CD4-positive, alpha-beta T cell (primary cell): ENCODE measurements around the gene ZDHHC20. TPM values are rescaled to one million over a fixed set of nuclear protein-coding genes. Genes with fewer than 3 reads are reported as not detected.

Experiments used
- ATAC-seq: fragments of 200-7000 bp; cut with Tn5 transposase; one replicate; pipeline ENCODE4 v1.10.0; 2022; ENCODE audit warnings: mild to moderate bottlenecking; ENCODE audit not compliant: poor library complexity
- CTCF ChIA-PET: fragments of 350-600 bp; sonication (Branson Sonifier 250); formaldehyde crosslinking; loops from one replicate; lab custom pipeline; 2021; ENCODE audit warnings: antibody characterized with exemption, inconsistent platforms; lab: Charles Lee
- POLR2A ChIA-PET: fragments of 350-600 bp; sonication (Branson Sonifier 250); formaldehyde crosslinking; loops from one replicate; lab custom pipeline; 2021; ENCODE audit warnings: antibody characterized with exemption, inconsistent platforms; lab: Charles Lee
- DNase-seq, 14 experiments: peaks; one replicate each; pipeline ENCODE4 v3.0.0-alpha.2; 2013 to 2020; ENCODE audit warnings: mixed read lengths in 2 of 14
- H3K27ac ChIP-seq, 2 donors: one replicate each; pipeline versions ENCODE4 v1.5.1 to v1.7.0; 2013; ENCODE audit warnings: low read length in 2 of 2, low read depth in 1 of 2, mild to moderate bottlenecking in 1 of 2
- H3K27me3 ChIP-seq, 2 experiments: 1 replicate in 1 of 2; 2 replicates in 1 of 2; pipeline versions ENCODE4 v1.6.1 to v1.7.0; 2013; ENCODE audit warnings: low read length in 2 of 2, control low read depth in 1 of 2, mild to moderate bottlenecking in 1 of 2, moderate library complexity in 1 of 2; ENCODE audit not compliant: insufficient read depth in 2 of 2, control insufficient read depth in 1 of 2
- H3K36me3 ChIP-seq: one replicate; pipeline ENCODE4 v1.6.1; 2013; ENCODE audit warnings: low read length, control low read depth; ENCODE audit not compliant: insufficient read depth
- H3K4me1 ChIP-seq: one replicate; pipeline ENCODE4 v1.6.1; 2013; ENCODE audit warnings: low read length, control low read depth; ENCODE audit not compliant: insufficient read depth
- H3K4me3 ChIP-seq: one replicate; pipeline ENCODE4 v1.5.1; 2013; ENCODE audit warnings: mild to moderate bottlenecking, low read length, moderate library complexity
- H3K9me3 ChIP-seq, 2 experiments: 1 replicate in 1 of 2; 2 replicates in 1 of 2; pipeline versions ENCODE4 v1.6.1 to v1.7.0; 2013; ENCODE audit warnings: low read length in 2 of 2, mild to moderate bottlenecking in 2 of 2, control low read depth in 1 of 2, moderate library complexity in 1 of 2; ENCODE audit not compliant: control insufficient read depth in 1 of 2, insufficient read depth in 1 of 2
- H3K27ac Mint-ChIP-seq: one replicate; pipeline ENCODE4 v1.8.0; 2020; ENCODE audit warnings: mixed read lengths
- H3K27me3 Mint-ChIP-seq: one replicate; pipeline ENCODE4 v1.8.0; 2021; ENCODE audit warnings: mixed read lengths
- H3K36me3 Mint-ChIP-seq: one replicate; pipeline ENCODE4 v1.8.0; 2021; ENCODE audit warnings: low read depth, mixed read lengths
- H3K4me1 Mint-ChIP-seq: one replicate; pipeline ENCODE4 v1.8.0; 2021; ENCODE audit warnings: low read depth, mixed read lengths
- H3K4me3 Mint-ChIP-seq: one replicate; pipeline ENCODE4 v1.8.0; 2020; ENCODE audit warnings: mild to moderate bottlenecking, mixed read lengths
- H3K9me3 Mint-ChIP-seq: one replicate; pipeline ENCODE4 v1.8.0; 2020; ENCODE audit warnings: mixed read lengths
- CTCF ChIP-seq: fragments of 200-600 bp; IDR thresholded peaks from one replicate; pipeline ENCODE4 v1.8.0; 2022; ENCODE audit warnings: antibody characterized with exemption, mild to moderate bottlenecking
- intact Hi-C, 2 experiments: fragments of 100-400 bp; cut with DNase I in 1 of 2; cut with micrococcal nuclease in 1 of 2; formaldehyde crosslinking; loops; one replicate each; pipeline versions ENCODE4 v1.15.1 to v1.9.0; 2023 to 2025; cut with DNase I, micrococcal nuclease
- total RNA-seq, 174 experiments: library from RNA in 2 of 174; stranded (reverse) in 2 of 174; gene quantifications; one replicate each; pipeline ENCODE4 v1.2.3 and lab custom pipeline; 2021 to 2026

Gene ZDHHC20
- total RNA-seq, 2 experiments from 2014 or later, result 62.8 to 65.1 TPM

- H3K9me3 ChIP-seq, result peaks cover 12 to 22% of the 10 kb centered on the region in 2 experiments
- H3K27ac ChIP-seq, result no peak overlapping the region
- TF ChIP-seq CTCF, result no peak
- no peaks in the 10 kb centered on the region for H3K4me1 ChIP-seq
- no peaks in the 10 kb centered on the region for H3K27me3 Mint-ChIP-seq
- H3K9me3 Mint-ChIP-seq, result peaks cover 11% of the 10 kb centered on the region
- H3K4me3 ChIP-seq, result no peak overlapping the region
- H3K27me3 ChIP-seq, result no peaks in the 10 kb centered on the region
- POLR2A ChIA-PET, result no interaction called here
- no peak overlapping the region for H3K27ac Mint-ChIP-seq
- ATAC-seq, result no peak
- no peak overlapping the region for H3K4me3 Mint-ChIP-seq
- no peaks in the 10 kb centered on the region for H3K36me3 ChIP-seq
- CTCF ChIA-PET, result no interaction called here
- H3K4me1 Mint-ChIP-seq, result peaks cover 35% of the 10 kb centered on the region
- peaks cover 64% of the 10 kb centered on the region for H3K36me3 Mint-ChIP-seq
- DNase-seq, result no peak
- intact Hi-C loops, result no loop called here
Observed at GRCh38 chr13:21429211-21429610, 29.9 kb downstream of the ZDHHC20 start.

- no peak overlapping the region for H3K27ac ChIP-seq
- no peak overlapping the region for H3K4me3 Mint-ChIP-seq
- peaks cover 11% of the 10 kb centered on the region for H3K9me3 Mint-ChIP-seq
- H3K27ac Mint-ChIP-seq, result no peak overlapping the region
- H3K4me1 Mint-ChIP-seq, result peaks cover 41% of the 10 kb centered on the region
- H3K27me3 ChIP-seq, result no peaks in the 10 kb centered on the region
- POLR2A ChIA-PET, result no interaction called here
- intact Hi-C loops, result no loop called here
- H3K4me3 ChIP-seq, result no peak overlapping the region
- CTCF ChIA-PET, result no interaction called here
- no peak for TF ChIP-seq CTCF
- DNase-seq, result no peak
- H3K27me3 Mint-ChIP-seq, result no peaks in the 10 kb centered on the region
- ATAC-seq, result no peak
- H3K9me3 ChIP-seq, result peaks cover 12 to 22% of the 10 kb centered on the region in 2 experiments
- peaks cover 63% of the 10 kb centered on the region for H3K36me3 Mint-ChIP-seq
- H3K4me1 ChIP-seq, result no peaks in the 10 kb centered on the region
- peaks cover 4% of the 10 kb centered on the region for H3K36me3 ChIP-seq
Observed at GRCh38 chr13:21427741-21428140, 31.4 kb downstream of the ZDHHC20 start.

GRCh38 chr13:21426238-21426637 is 32.9 kb downstream of the ZDHHC20 start:
- no peak overlapping the region for H3K4me3 Mint-ChIP-seq
- H3K27ac Mint-ChIP-seq, result no peak overlapping the region
- Histone ChIP-seq H3K36me3 (peaks cover 4% of the 10 kb centered on the region), H3K4me1 (no peaks in the 10 kb centered on the region), H3K4me3 (no peak overlapping the region), H3K9me3 (peaks cover 12 to 22% of the 10 kb centered on the region in 2 experiments), H3K27me3 (no peaks in the 10 kb centered on the region), H3K27ac (no peak overlapping the region)
- no peak for TF ChIP-seq CTCF
- H3K9me3 Mint-ChIP-seq, result peaks cover 11% of the 10 kb centered on the region
- peaks cover 59% of the 10 kb centered on the region for H3K36me3 Mint-ChIP-seq
- DNase-seq, result no peak
- no peaks in the 10 kb centered on the region for H3K27me3 Mint-ChIP-seq
- H3K4me1 Mint-ChIP-seq, result peaks cover 44% of the 10 kb centered on the region
- ChIA-PET POLR2A (no interaction called here), CTCF (no interaction called here)
- no peak for ATAC-seq
- intact Hi-C loops, result no loop called here
